ENCODE results near the gene ROM1. TPM values are rescaled to one million over a fixed set of nuclear protein-coding genes. Genes with fewer than 3 reads are reported as not detected.

The ROM1 gene
- total RNA-seq, 1 experiment from 2014 or later = 2.7 TPM

DNA sequence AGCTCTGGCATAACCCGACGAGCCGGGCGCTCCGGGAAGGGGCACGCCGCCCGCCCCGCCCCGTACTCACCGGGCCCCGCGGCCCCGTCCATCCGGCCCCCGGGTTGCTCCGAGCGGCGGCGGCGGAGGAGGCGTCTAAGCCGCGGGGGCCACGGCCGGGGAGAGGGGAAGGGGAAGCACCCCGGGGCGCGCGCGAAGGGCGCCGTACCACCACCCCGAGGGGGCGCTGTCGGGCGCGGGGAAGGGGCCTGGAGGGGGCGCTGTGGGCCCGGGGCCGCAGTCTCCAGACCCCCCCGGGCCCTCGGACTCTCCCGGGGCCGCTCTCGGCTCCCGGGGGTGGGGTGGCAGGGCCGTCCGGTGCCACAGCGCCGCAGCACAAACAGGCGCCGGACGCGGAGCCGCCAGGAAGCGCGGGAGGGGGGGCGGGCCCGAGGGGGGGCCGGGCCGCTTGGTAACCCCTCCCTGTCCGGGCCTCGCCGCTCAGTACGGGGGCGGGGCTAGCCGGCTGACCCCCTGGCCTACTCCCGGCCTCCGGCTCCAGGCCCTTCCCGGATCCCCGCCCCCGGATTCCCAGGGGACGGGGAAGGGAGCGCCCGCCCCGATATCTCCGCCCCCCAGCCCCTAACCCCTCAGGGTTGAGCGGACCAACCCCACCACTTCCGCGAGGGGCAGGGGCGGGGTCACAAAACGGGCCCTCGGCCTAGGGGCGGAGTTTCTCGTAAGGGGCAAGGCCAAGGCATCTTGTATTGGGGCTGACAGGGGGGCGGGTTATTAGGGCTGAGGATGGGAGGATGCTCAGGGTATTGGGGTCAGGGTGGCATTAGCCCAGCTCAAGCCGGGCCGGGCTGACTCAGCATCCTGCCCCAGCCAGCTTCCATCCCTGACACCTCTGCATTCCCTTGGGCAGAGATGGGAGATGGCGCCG, at the start of gene ROM1, which contains the start of gene EML3 (continued):
- TF ChIP-seq, protein P1, sequence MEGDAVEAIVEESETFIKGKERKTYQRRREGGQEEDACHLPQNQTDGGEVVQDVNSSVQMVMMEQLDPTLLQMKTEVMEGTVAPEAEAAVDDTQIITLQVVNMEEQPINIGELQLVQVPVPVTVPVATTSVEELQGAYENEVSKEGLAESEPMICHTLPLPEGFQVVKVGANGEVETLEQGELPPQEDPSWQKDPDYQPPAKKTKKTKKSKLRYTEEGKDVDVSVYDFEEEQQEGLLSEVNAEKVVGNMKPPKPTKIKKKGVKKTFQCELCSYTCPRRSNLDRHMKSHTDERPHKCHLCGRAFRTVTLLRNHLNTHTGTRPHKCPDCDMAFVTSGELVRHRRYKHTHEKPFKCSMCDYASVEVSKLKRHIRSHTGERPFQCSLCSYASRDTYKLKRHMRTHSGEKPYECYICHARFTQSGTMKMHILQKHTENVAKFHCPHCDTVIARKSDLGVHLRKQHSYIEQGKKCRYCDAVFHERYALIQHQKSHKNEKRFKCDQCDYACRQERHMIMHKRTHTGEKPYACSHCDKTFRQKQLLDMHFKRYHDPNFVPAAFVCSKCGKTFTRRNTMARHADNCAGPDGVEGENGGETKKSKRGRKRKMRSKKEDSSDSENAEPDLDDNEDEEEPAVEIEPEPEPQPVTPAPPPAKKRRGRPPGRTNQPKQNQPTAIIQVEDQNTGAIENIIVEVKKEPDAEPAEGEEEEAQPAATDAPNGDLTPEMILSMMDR (IDR thresholded peaks at IDR 0.05 in 2 of 3, conservative IDR thresholded peaks at IDR 0.05 in 1 of 3; ENCODE audit: borderline replicate concordance in 1 of 3, insufficient read depth in 1 of 3, low read depth in 2 of 3, low read length in 2 of 3) = peak; percentile 83 to 99 (median 97)
- no peak for TF ChIP-seq TCF7L2 (IDR thresholded peaks at IDR 0.05; ENCODE audit: borderline replicate concordance, extremely low read depth, insufficient read depth, insufficient read length)

DNA sequence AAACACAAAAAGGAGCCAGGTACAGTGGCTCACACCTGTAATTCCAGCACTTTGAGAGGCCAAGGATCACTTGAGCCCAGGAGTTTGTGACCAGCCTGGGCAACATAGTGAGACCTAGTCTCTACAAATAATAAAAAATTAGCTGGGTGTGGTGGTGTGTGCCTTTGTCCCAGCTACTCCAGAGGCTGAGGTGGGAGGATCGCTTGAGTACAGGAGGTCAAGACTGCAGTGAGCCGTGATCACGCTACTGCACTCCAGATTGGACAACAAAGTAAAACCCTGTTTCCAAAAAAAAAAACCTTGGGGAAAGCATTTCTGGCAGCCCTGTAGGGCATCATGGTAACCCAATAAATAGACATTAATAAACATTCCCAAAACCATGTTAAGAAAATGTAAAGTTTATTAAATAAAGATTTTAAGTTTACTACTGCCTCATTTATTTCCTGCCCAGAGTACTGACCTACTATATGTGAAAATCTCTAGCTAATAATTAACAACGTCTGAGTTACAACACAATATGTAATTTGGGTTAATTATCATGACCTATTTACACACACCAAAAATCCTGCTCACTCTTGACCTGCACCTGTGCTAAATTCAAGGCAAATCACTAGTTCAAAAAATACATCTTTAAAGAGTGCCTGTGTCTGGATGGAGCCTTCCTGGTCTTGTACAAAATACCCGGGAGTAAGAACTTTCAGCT, 47.8 kb upstream of the ROM1 start:
- Histone ChIP-seq H3K4me1 (ENCODE audit: control insufficient read depth in 1 of 2, insufficient read depth in 2 of 2, low read length in 2 of 2) (peaks cover 33 to 65% of the 10 kb centered on the region in 2 experiments), H3K9ac (ENCODE audit: low read length) (no peak overlapping the region), H3K9me3 (ENCODE audit: control insufficient read depth in 1 of 2, insufficient read depth in 1 of 2, low read depth in 1 of 2, low read length in 2 of 2) (no peaks in the 10 kb centered on the region), H4K20me1 (ENCODE audit: insufficient read depth) (peaks cover 31% of the 10 kb centered on the region; the same call in 1 of the 2 replicates), H3K27me3 (ENCODE audit: insufficient read depth, low read length) (no peaks in the 10 kb centered on the region), H3K4me3 (replicated peaks in 1 of 2; ENCODE audit: low read depth in 1 of 2, low read length in 2 of 2) (no peak overlapping the region), H3K27ac (ENCODE audit: low read depth, low read length) (no peak overlapping the region), H2AFZ (ENCODE audit: low read depth, low read length, poor library complexity, severe bottlenecking) (no peak overlapping the region), H3K36me3 (ENCODE audit: control insufficient read depth in 1 of 2, insufficient read depth in 2 of 2, low read length in 2 of 2) (peaks cover 50 to 70% of the 10 kb centered on the region in 2 experiments), H3K4me2 (ENCODE audit: low read length) (no peak overlapping the region), H3K79me2 (ENCODE audit: insufficient read depth, low read length) (peaks cover 97% of the 10 kb centered on the region), H3K9me2 (ENCODE audit: insufficient read depth) (no peaks in the 10 kb centered on the region)
- POLR2A ChIA-PET = interaction anchor here (1.0 to 2.0 kb wide), 3 partner anchors 9 to 19 kb away, joined by 3 to 11 read pairs (median 4); partner anchors contain the start of genes AHNAK and EEF1G
- intact Hi-C loops (cut with micrococcal nuclease) = no loop called here
- CTCF ChIA-PET = interaction anchor here (0.9 kb wide), 1 partner anchor 141 kb away, joined by 3 read pairs; no protein-coding TSS in a partner anchor
- ATAC-seq = no peak
- RAD21 ChIA-PET (ENCODE audit: low non-redundant PET in 1 of 2, low total read pairs in 2 of 2, uncharacterized antibody in 2 of 2, unreplicated experiment in 2 of 2) = interaction anchor here in 1 of 2 experiments (1.4 kb wide), 1 partner anchor 140 kb away, joined by 3 read pairs; no protein-coding TSS in a partner anchor
- no peak for TF ChIP-seq RAD21 (IDR thresholded peaks at IDR 0.05; ENCODE audit: low read depth)
- no peak for TF ChIP-seq FOSL1 (IDR thresholded peaks at IDR 0.05; ENCODE audit: low read depth)
- no peak for TF ChIP-seq ZNF274 (IDR thresholded peaks at IDR 0.05; ENCODE audit: low read depth, low read length)
- TF ChIP-seq, protein P2, sequence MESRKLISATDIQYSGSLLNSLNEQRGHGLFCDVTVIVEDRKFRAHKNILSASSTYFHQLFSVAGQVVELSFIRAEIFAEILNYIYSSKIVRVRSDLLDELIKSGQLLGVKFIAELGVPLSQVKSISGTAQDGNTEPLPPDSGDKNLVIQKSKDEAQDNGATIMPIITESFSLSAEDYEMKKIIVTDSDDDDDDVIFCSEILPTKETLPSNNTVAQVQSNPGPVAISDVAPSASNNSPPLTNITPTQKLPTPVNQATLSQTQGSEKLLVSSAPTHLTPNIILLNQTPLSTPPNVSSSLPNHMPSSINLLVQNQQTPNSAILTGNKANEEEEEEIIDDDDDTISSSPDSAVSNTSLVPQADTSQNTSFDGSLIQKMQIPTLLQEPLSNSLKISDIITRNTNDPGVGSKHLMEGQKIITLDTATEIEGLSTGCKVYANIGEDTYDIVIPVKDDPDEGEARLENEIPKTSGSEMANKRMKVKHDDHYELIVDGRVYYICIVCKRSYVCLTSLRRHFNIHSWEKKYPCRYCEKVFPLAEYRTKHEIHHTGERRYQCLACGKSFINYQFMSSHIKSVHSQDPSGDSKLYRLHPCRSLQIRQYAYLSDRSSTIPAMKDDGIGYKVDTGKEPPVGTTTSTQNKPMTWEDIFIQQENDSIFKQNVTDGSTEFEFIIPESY (IDR thresholded peaks at IDR 0.05; ENCODE audit: extremely low read depth, insufficient replicate concordance, low read length) = no peak
- TF ChIP-seq, protein P1 (IDR thresholded peaks at IDR 0.05 in 2 of 3, conservative IDR thresholded peaks at IDR 0.05 in 1 of 3; ENCODE audit: borderline replicate concordance in 1 of 3, insufficient read depth in 1 of 3, low read depth in 2 of 3, low read length in 2 of 3) = no peak
- no TSS peak for BruUV-seq (replicated peaks)
- no peak for DNase-seq (ENCODE audit: low read depth, low spot score)
